ENCODE data around the gene SH2D3A. TPM values are rescaled to one million over a fixed set of nuclear protein-coding genes. Genes with fewer than 3 reads are reported as not detected.

Gene SH2D3A
- total RNA-seq, 1 experiment from 2014 or later = 0.95 TPM

- intact Hi-C loops (cut with micrococcal nuclease; ENCODE audit: unreplicated experiment) = loop anchor here (5.0 kb wide), 3 partner anchors 65 to 220 kb away; no protein-coding TSS in a partner anchor
- H3K27ac ChIP-seq (ENCODE audit: low read depth, low read length, poor library complexity, severe bottlenecking) = peak overlapping the region; percentile 98
- POLR2A ChIA-PET (ENCODE audit: low non-redundant PET) = no interaction called here
- H3K4me3 ChIP-seq (ENCODE audit: low read depth, low read length, poor library complexity, severe bottlenecking) = peak overlapping the region; percentile 63
- DNase-seq (ENCODE audit: low spot score) = no peak
- no TSS peak for BruUV-seq (replicated peaks)
- TF ChIP-seq EZH2 (IDR thresholded peaks at IDR 0.05; ENCODE audit: borderline replicate concordance, low read depth, low read length, poor library complexity, severe bottlenecking) = no peak
- no peak; the same call in 1 of the 2 replicates for TF ChIP-seq CTCF (conservative IDR thresholded peaks at IDR 0.05; ENCODE audit: low read depth, low read length)
- CTCF ChIA-PET = interaction anchor here (1.2 to 2.0 kb wide), 2 partner anchors 127 kb away, joined by 5 to 44 read pairs; no protein-coding TSS in a partner anchor
- peaks cover 34% of the 10 kb centered on the region for H3K4me1 ChIP-seq (ENCODE audit: insufficient read depth, low read length, poor library complexity, severe bottlenecking)
- H3K27me3 ChIP-seq (replicated peaks; ENCODE audit: insufficient read depth, low read depth, low read length, poor library complexity) = no peaks in the 10 kb centered on the region
- H3K36me3 ChIP-seq (ENCODE audit: insufficient read depth, low read length, poor library complexity, severe bottlenecking) = no peaks in the 10 kb centered on the region
- H3K9me3 ChIP-seq (ENCODE audit: low read depth, low read length, poor library complexity, severe bottlenecking) = no peaks in the 10 kb centered on the region
These were observed 30.3 kb downstream of the SH2D3A start for GRCh38 chr19:6736917-6737283.

GRCh38 chr19:6736169-6736916 is 30.9 kb downstream of the SH2D3A start:
- Histone ChIP-seq H3K27ac (ENCODE audit: low read depth, low read length, poor library complexity, severe bottlenecking) (peak overlapping the region; percentile 98), H3K27me3 (replicated peaks; ENCODE audit: insufficient read depth, low read depth, low read length, poor library complexity) (no peaks in the 10 kb centered on the region), H3K4me3 (ENCODE audit: low read depth, low read length, poor library complexity, severe bottlenecking) (peak overlapping the region; percentile 63), H3K36me3 (ENCODE audit: insufficient read depth, low read length, poor library complexity, severe bottlenecking) (no peaks in the 10 kb centered on the region), H3K4me1 (ENCODE audit: insufficient read depth, low read length, poor library complexity, severe bottlenecking) (peaks cover 29% of the 10 kb centered on the region), H3K9me3 (ENCODE audit: low read depth, low read length, poor library complexity, severe bottlenecking) (no peaks in the 10 kb centered on the region)
- POLR2A ChIA-PET (ENCODE audit: low non-redundant PET) = no interaction called here
- CTCF ChIA-PET = interaction anchor here (1.2 kb wide), 1 partner anchor 127 kb away, joined by 5 read pairs; no protein-coding TSS in a partner anchor
- BruUV-seq (replicated peaks) = TSS peak; percentile 38
- DNase-seq (ENCODE audit: low spot score) = peak; percentile 85
- no peak for TF ChIP-seq EZH2 (IDR thresholded peaks at IDR 0.05; ENCODE audit: borderline replicate concordance, low read depth, low read length, poor library complexity, severe bottlenecking)
- peak; percentile 64 for TF ChIP-seq CTCF (conservative IDR thresholded peaks at IDR 0.05; ENCODE audit: low read depth, low read length)
- intact Hi-C loops (cut with micrococcal nuclease; ENCODE audit: unreplicated experiment) = loop anchor here (5.0 kb wide), 3 partner anchors 66 to 219 kb away; no protein-coding TSS in a partner anchor

GRCh38 chr19:6735181-6735911 is 31.9 kb downstream of the SH2D3A start:
- Histone ChIP-seq H3K4me3 (ENCODE audit: low read depth, low read length, poor library complexity, severe bottlenecking) (peak overlapping the region; percentile 63), H3K4me1 (ENCODE audit: insufficient read depth, low read length, poor library complexity, severe bottlenecking) (peaks cover 27% of the 10 kb centered on the region), H3K27ac (ENCODE audit: low read depth, low read length, poor library complexity, severe bottlenecking) (peak overlapping the region; percentile 98), H3K9me3 (ENCODE audit: low read depth, low read length, poor library complexity, severe bottlenecking) (no peaks in the 10 kb centered on the region), H3K36me3 (ENCODE audit: insufficient read depth, low read length, poor library complexity, severe bottlenecking) (no peaks in the 10 kb centered on the region), H3K27me3 (replicated peaks; ENCODE audit: insufficient read depth, low read depth, low read length, poor library complexity) (no peaks in the 10 kb centered on the region)
- intact Hi-C loops (cut with micrococcal nuclease; ENCODE audit: unreplicated experiment) = loop anchor here (5.0 kb wide), 3 partner anchors 67 to 218 kb away; no protein-coding TSS in a partner anchor
- BruUV-seq (replicated peaks) = TSS peak; percentile 75
- ChIA-PET POLR2A (ENCODE audit: low non-redundant PET) (interaction anchor here (0.5 kb wide), 1 partner anchor 109 kb away, joined by 3 read pairs; no protein-coding TSS in a partner anchor), CTCF (interaction anchor here (0.8 to 0.9 kb wide), 2 partner anchors 128 to 219 kb away, joined by 3 to 5 read pairs; no protein-coding TSS in a partner anchor)
- no peak for TF ChIP-seq EZH2 (IDR thresholded peaks at IDR 0.05; ENCODE audit: borderline replicate concordance, low read depth, low read length, poor library complexity, severe bottlenecking)
- TF ChIP-seq CTCF (conservative IDR thresholded peaks at IDR 0.05; ENCODE audit: low read depth, low read length) = no peak
- peak; percentile 83 for DNase-seq (ENCODE audit: low spot score)

Data from A673 (cell line).